Keratinocyte (primary cell): ENCODE results near the gene GATA1. TPM values are rescaled to one million over a fixed set of nuclear protein-coding genes. Genes with fewer than 3 reads are reported as not detected.

Experiments used
- DNase-seq: peaks from one replicate; pipeline ENCODE4 v3.0.0-alpha.2; 2011; ENCODE audit warnings: low read depth, missing footprints, low spot score
- FAIRE-seq: peaks from 2 replicates; lab custom pipeline; 2011; peaks lifted over from hg19 to GRCh38; lab: Jason Lieb, UNC
- H2AFZ ChIP-seq: 2 replicates; pipeline ENCODE4 v1.6.0; 2012; ENCODE audit warnings: low read length, control low read depth, inconsistent platforms; ENCODE audit not compliant: control insufficient read depth
- H3K27ac ChIP-seq: 2 replicates; pipeline ENCODE4 v1.5.1; 2011; ENCODE audit warnings: low read length; ENCODE audit not compliant: control insufficient read depth, insufficient read depth
- H3K27me3 ChIP-seq: 3 replicates; pipeline ENCODE4 v1.6.0; 2011; ENCODE audit warnings: low read length; ENCODE audit not compliant: control insufficient read depth, insufficient read depth; ENCODE audit errors: extremely low read depth
- H3K36me3 ChIP-seq, 2 experiments: 2 replicates in 1 of 2; 3 replicates in 1 of 2; pipeline ENCODE4 v1.5.1; 2011; ENCODE audit warnings: low read length in 2 of 2, mild to moderate bottlenecking in 1 of 2; ENCODE audit not compliant: control insufficient read depth in 2 of 2, insufficient read depth in 2 of 2; ENCODE audit errors: extremely low read depth in 1 of 2
- H3K4me1 ChIP-seq: 3 replicates; pipeline ENCODE4 v1.5.1; 2011; ENCODE audit warnings: low read length; ENCODE audit not compliant: control insufficient read depth, insufficient read depth; ENCODE audit errors: extremely low read depth
- H3K4me2 ChIP-seq: 3 replicates; pipeline ENCODE4 v1.6.0; 2011; ENCODE audit warnings: low read depth, low read length; ENCODE audit not compliant: control insufficient read depth, insufficient read depth; ENCODE audit errors: extremely low read depth
- H3K4me3 ChIP-seq, 3 experiments: fragments of 200-600 bp in 1 of 3; sonication (generic) in 1 of 3; 2 replicates in 2 of 3; 3 replicates in 1 of 3; pipeline ENCODE4 v1.5.1; 2011 to 2016; ENCODE audit warnings: low read length in 3 of 3, mild to moderate bottlenecking in 3 of 3, control low read depth in 2 of 3, inconsistent platforms in 1 of 3, low read depth in 1 of 3, mixed read lengths in 1 of 3, mixed run types in 1 of 3, moderate library complexity in 1 of 3; ENCODE audit not compliant: control insufficient read depth in 2 of 3, insufficient read depth in 2 of 3; ENCODE audit errors: extremely low read depth in 1 of 3
- H3K79me2 ChIP-seq: 2 replicates; pipeline ENCODE4 v1.6.0; 2012; ENCODE audit warnings: low read length; ENCODE audit not compliant: control insufficient read depth, insufficient read depth
- H3K9ac ChIP-seq: 3 replicates; pipeline ENCODE4 v1.6.0; 2011; ENCODE audit warnings: low read length; ENCODE audit not compliant: control insufficient read depth, insufficient read depth; ENCODE audit errors: extremely low read depth
- H3K9me1 ChIP-seq: 3 replicates; pipeline ENCODE4 v1.6.0; 2011; ENCODE audit warnings: low read length; ENCODE audit not compliant: control insufficient read depth, insufficient read depth; ENCODE audit errors: extremely low read depth
- H3K9me3 ChIP-seq: 2 replicates; pipeline ENCODE4 v1.5.1; 2012; ENCODE audit warnings: low read depth, low read length; ENCODE audit not compliant: control insufficient read depth
- H4K20me1 ChIP-seq: 3 replicates; pipeline ENCODE4 v1.6.0; 2011; ENCODE audit warnings: low read length; ENCODE audit not compliant: control insufficient read depth, insufficient read depth; ENCODE audit errors: extremely low read depth
- EZH2 ChIP-seq: IDR thresholded peaks from one replicate; pipeline ENCODE4 v1.6.1; 2012; ENCODE audit warnings: inconsistent platforms, mild to moderate bottlenecking, low read length, moderate library complexity
- dilution Hi-C: fragments of 300-500 bp; cut with MboI; formaldehyde crosslinking; loops from one replicate; pipeline ENCODE4 v1.7.0; 2020; ENCODE audit warnings: low sequenced_read_pairs; ENCODE audit not compliant: extremely low pct_ligation_motif_present
- polyA plus RNA-seq, 5 experiments: library from polyadenylated mRNA; depleted of rRNA in 3 of 5; stranded (reverse) in 3 of 5; stranded (forward) in 1 of 5; unstranded in 1 of 5; fragments of >200 nt; gene quantifications; 1 replicate in 1 of 5; 2 replicates in 3 of 5; 3 replicates in 1 of 5; pipeline versions ENCODE4 v1.2.1 to v1.2.3, GENCODE V29; 2011 to 2012; ENCODE audit warnings: missing spikeins in 2 of 5, low read depth in 1 of 5, low replicate concordance in 1 of 5
- TF ChIP-seq, protein P1 (sequence below), 3 experiments: IDR thresholded peaks in 1 of 3; conservative IDR thresholded peaks in 1 of 3; optimal IDR thresholded peaks in 1 of 3; 2 replicates in 2 of 3; 3 replicates in 1 of 3; pipeline versions ENCODE3 to v1.5.1; 2011; ENCODE audit warnings: low read length in 3 of 3, mild to moderate bottlenecking in 3 of 3, moderate library complexity in 2 of 3, control low read depth in 1 of 3, inconsistent platforms in 1 of 3; ENCODE audit not compliant: insufficient read depth in 2 of 3; ENCODE audit errors: extremely low read depth in 1 of 3

The GATA1 gene
- polyA plus RNA-seq, 1 donor (not counting 4 experiments of a cell fraction or from before 2014, with no cell fraction given), result not detected

DNA sequence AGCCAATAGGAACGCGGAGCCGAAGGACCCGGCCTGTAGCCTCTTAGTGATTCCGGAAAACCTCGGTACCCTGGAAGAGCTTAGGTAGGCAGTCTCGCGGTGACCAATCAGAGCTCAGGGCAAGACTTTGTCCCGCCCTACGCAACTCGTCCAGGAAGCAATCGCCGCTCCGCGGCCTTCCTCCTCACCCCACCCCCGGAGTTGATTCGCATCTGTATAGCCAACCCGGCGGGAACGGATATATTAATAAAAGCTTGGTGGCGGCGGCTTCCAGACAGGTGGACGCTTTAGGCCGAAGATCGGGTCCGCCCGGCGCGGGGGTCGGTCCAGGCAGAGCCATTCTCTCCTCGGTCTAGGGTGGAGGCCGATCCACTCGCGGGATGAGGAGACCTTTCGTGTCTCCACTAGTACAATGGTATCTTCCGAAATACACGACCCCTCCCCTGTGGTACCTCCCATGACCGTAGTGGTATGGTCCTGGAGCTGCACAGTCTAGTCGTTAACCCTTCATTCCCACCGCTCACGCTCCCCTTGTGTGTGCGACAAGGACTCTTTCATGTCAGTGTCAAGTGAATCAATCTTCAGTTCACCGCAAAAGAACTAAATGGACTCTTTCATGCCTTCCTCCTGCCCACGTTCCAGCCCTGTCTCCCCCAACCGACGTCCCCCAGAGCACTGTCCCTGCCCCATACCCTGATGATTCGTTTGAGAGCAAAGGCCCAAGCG, 49.0 kb upstream of the GATA1 start:
- Histone ChIP-seq H3K4me3 (peak overlapping the region; percentile 52 to 83 (median 67)), H3K9me3 (no peaks in the 10 kb centered on the region), H3K27ac (peak overlapping the region; percentile 70), H2AFZ (peak overlapping the region; percentile 43), H3K36me3 (no peaks in the 10 kb centered on the region), H4K20me1 (no peaks in the 10 kb centered on the region), H3K9ac (peak overlapping the region; percentile 82), H3K9me1 (no peaks in the 10 kb centered on the region), H3K27me3 (no peaks in the 10 kb centered on the region), H3K4me2 (peak overlapping the region; percentile 71), H3K4me1 (no peaks in the 10 kb centered on the region), H3K79me2 (no peaks in the 10 kb centered on the region)
- FAIRE-seq, result peak; percentile 34
- peak; percentile 78 for DNase-seq
- dilution Hi-C loops, result no loop called here
- TF ChIP-seq, protein P1, sequence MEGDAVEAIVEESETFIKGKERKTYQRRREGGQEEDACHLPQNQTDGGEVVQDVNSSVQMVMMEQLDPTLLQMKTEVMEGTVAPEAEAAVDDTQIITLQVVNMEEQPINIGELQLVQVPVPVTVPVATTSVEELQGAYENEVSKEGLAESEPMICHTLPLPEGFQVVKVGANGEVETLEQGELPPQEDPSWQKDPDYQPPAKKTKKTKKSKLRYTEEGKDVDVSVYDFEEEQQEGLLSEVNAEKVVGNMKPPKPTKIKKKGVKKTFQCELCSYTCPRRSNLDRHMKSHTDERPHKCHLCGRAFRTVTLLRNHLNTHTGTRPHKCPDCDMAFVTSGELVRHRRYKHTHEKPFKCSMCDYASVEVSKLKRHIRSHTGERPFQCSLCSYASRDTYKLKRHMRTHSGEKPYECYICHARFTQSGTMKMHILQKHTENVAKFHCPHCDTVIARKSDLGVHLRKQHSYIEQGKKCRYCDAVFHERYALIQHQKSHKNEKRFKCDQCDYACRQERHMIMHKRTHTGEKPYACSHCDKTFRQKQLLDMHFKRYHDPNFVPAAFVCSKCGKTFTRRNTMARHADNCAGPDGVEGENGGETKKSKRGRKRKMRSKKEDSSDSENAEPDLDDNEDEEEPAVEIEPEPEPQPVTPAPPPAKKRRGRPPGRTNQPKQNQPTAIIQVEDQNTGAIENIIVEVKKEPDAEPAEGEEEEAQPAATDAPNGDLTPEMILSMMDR (optimal IDR thresholded peaks at IDR 0.05 in 1 of 3, IDR thresholded peaks at IDR 0.05 in 1 of 3, conservative IDR thresholded peaks at IDR 0.05 in 1 of 3; ENCODE audit: extremely low read depth in 1 of 3, insufficient read depth in 2 of 3, low read length in 3 of 3), result no peak
- no peak for TF ChIP-seq EZH2

DNA sequence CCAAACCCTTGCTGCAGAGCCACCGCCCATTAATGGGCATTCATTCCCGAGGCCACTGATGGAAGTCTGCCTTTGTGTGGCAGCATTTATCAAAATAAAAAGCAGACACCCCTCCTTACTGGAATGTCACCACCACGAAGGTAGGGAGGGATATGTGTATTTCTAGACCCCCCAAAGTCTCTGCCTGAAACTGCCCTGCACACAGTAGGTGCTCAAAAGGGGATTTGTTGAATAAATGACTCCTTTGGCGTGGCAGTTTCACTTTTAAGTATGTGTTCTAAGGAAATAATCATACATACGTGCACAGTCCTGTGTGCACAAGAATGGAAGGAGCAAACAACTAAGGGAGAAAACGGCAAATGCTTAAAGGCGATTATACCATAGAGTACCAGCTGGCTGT, 48.5 kb upstream of the GATA1 start:
- no peaks in the 10 kb centered on the region for H3K27me3 ChIP-seq
- H2AFZ ChIP-seq, result peak overlapping the region; percentile 43
- TF ChIP-seq, protein P1 (optimal IDR thresholded peaks at IDR 0.05 in 1 of 3, IDR thresholded peaks at IDR 0.05 in 1 of 3, conservative IDR thresholded peaks at IDR 0.05 in 1 of 3; ENCODE audit: extremely low read depth in 1 of 3, insufficient read depth in 2 of 3, low read length in 3 of 3), result no peak
- TF ChIP-seq EZH2, result no peak
- H3K27ac ChIP-seq, result no peak overlapping the region
- no peaks in the 10 kb centered on the region for H3K79me2 ChIP-seq
- H3K9me3 ChIP-seq, result no peaks in the 10 kb centered on the region
- H3K36me3 ChIP-seq, result no peaks in the 10 kb centered on the region
- no peaks in the 10 kb centered on the region for H4K20me1 ChIP-seq
- H3K9ac ChIP-seq, result peak overlapping the region; percentile 82
- H3K9me1 ChIP-seq, result no peaks in the 10 kb centered on the region
- dilution Hi-C loops, result no loop called here
- DNase-seq (no peak), FAIRE-seq (no peak)
- H3K4me1 ChIP-seq, result no peaks in the 10 kb centered on the region
- H3K4me3 ChIP-seq, result peak overlapping the region; percentile 52 to 83 (median 67)
- H3K4me2 ChIP-seq, result peak overlapping the region; percentile 71
